Activated CD8-positive, alpha-beta T cell treated with anti-CD3 and anti-CD28 coated beads for 36 hours (primary cell): ENCODE results near the gene TSEN15. TPM values are rescaled to one million over a fixed set of nuclear protein-coding genes. Genes with fewer than 3 reads are reported as not detected.
"Not testable (repeated sequence)": the region's sequence is repeated elsewhere in the genome, so short reads cannot be mapped to it uniquely, and the experiment has no call there.

Experiments used
- ATAC-seq: fragments of 200-7000 bp; cut with Tn5 transposase; one replicate; pipeline ENCODE4 v1.10.0; 2021; ENCODE audit warnings: mild to moderate bottlenecking, moderate library complexity
- CTCF ChIA-PET: fragments of 350-600 bp; sonication (Branson Sonifier 250); formaldehyde crosslinking; loops from one replicate; lab custom pipeline; 2021; ENCODE audit warnings: antibody characterized with exemption; lab: Charles Lee
- POLR2A ChIA-PET: fragments of 350-600 bp; sonication (Branson Sonifier 250); formaldehyde crosslinking; loops from one replicate; lab custom pipeline; 2021; ENCODE audit warnings: antibody characterized with exemption; lab: Charles Lee
- DNase-seq: peaks from one replicate; pipeline ENCODE4 v3.0.0-alpha.2; 2020
- H3K27ac Mint-ChIP-seq: one replicate; pipeline ENCODE4 v1.8.0; 2021; ENCODE audit warnings: mild to moderate bottlenecking, mixed read lengths
- H3K27me3 Mint-ChIP-seq: one replicate; pipeline ENCODE4 v1.8.0; 2021; ENCODE audit warnings: mixed read lengths
- H3K36me3 Mint-ChIP-seq: one replicate; pipeline ENCODE4 v1.8.0; 2021; ENCODE audit warnings: low read depth, mixed read lengths
- H3K4me1 Mint-ChIP-seq: one replicate; pipeline ENCODE4 v1.8.0; 2021; ENCODE audit warnings: low read depth, mixed read lengths
- H3K4me3 Mint-ChIP-seq: one replicate; pipeline ENCODE4 v1.8.0; 2021; ENCODE audit warnings: mild to moderate bottlenecking, moderate library complexity, mixed read lengths
- H3K9me3 Mint-ChIP-seq: one replicate; pipeline ENCODE4 v1.8.0; 2021; ENCODE audit warnings: mixed read lengths
- intact Hi-C: fragments of 100-400 bp; cut with micrococcal nuclease; formaldehyde crosslinking; loops from one replicate; pipeline ENCODE4 v1.10.0; 2022
- total RNA-seq, 2 experiments: library from RNA; stranded (reverse); gene quantifications; one replicate each; pipeline ENCODE4 v1.2.3, GENCODE V29; 2021
- TF ChIP-seq, protein P1 (sequence below): fragments of 200-600 bp; IDR thresholded peaks from one replicate; pipeline ENCODE4 v1.8.0; 2022; ENCODE audit warnings: antibody characterized with exemption, mild to moderate bottlenecking

TSEN15 gene
- total RNA-seq, 2 experiments from 2014 or later = 48.2 to 49.1 TPM

GRCh38 chr1:184041731-184042130 is 9.8 kb upstream of the TSEN15 start:
- intact Hi-C loops = no loop called here
- TF ChIP-seq, protein P1, sequence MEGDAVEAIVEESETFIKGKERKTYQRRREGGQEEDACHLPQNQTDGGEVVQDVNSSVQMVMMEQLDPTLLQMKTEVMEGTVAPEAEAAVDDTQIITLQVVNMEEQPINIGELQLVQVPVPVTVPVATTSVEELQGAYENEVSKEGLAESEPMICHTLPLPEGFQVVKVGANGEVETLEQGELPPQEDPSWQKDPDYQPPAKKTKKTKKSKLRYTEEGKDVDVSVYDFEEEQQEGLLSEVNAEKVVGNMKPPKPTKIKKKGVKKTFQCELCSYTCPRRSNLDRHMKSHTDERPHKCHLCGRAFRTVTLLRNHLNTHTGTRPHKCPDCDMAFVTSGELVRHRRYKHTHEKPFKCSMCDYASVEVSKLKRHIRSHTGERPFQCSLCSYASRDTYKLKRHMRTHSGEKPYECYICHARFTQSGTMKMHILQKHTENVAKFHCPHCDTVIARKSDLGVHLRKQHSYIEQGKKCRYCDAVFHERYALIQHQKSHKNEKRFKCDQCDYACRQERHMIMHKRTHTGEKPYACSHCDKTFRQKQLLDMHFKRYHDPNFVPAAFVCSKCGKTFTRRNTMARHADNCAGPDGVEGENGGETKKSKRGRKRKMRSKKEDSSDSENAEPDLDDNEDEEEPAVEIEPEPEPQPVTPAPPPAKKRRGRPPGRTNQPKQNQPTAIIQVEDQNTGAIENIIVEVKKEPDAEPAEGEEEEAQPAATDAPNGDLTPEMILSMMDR = no peak
- ATAC-seq = no peak
- peaks cover 9% of the 10 kb centered on the region for H3K4me1 Mint-ChIP-seq
- CTCF ChIA-PET = no interaction called here
- no peaks in the 10 kb centered on the region for H3K36me3 Mint-ChIP-seq
- DNase-seq = no peak
- POLR2A ChIA-PET = interaction anchor here (0.7 to 1.9 kb wide), 2 partner anchors 9 to 121 kb away, joined by 3 to 8 read pairs; partner anchors contain the start of gene TSEN15
- H3K9me3 Mint-ChIP-seq = no peaks in the 10 kb centered on the region
- no peak overlapping the region for H3K4me3 Mint-ChIP-seq
- no peak overlapping the region for H3K27ac Mint-ChIP-seq
- peaks cover 41% of the 10 kb centered on the region for H3K27me3 Mint-ChIP-seq

DNA sequence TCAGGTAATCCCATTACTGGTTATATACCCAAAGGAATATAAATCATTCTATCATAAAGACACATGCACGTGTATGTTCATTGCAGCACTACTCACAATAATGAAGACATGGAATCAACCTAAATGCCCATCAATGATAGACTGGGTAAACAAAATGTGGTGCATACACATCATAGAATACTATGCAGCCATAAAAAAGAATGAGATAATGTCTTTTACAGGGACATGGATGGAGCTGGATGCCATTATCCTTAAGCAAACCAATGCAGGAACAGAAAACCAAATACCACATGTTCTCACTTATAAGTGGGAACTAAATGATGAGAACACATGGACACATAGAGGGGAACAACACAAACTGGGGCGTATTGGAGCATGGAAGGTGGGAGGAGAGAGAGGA is 8.2 kb upstream of the TSEN15 start:
- ChIA-PET CTCF (interaction anchor here (1.2 kb wide), 1 partner anchor 8 kb away, joined by 3 read pairs; the partner anchor contains the start of gene TSEN15), POLR2A (interaction anchor here (0.6 to 1.9 kb wide), 2 partner anchors 8 to 76 kb away, joined by 3 to 8 read pairs; partner anchors contain the start of gene TSEN15)
- H3K4me3 Mint-ChIP-seq, H3K4me1 Mint-ChIP-seq, H3K27ac Mint-ChIP-seq, ATAC-seq, H3K36me3 Mint-ChIP-seq, DNase-seq, intact Hi-C loops, H3K9me3 Mint-ChIP-seq: not testable (repeated sequence)
- peaks cover 37% of the 10 kb centered on the region for H3K27me3 Mint-ChIP-seq

- H3K9me3 Mint-ChIP-seq = no peaks in the 10 kb centered on the region
- intact Hi-C loops = no loop called here
- DNase-seq = no peak
- ATAC-seq = no peak
- TF ChIP-seq, protein P1 = no peak
- H3K4me1 Mint-ChIP-seq = no peaks in the 10 kb centered on the region
- no peak overlapping the region for H3K27ac Mint-ChIP-seq
- POLR2A ChIA-PET = no interaction called here
- no peaks in the 10 kb centered on the region for H3K36me3 Mint-ChIP-seq
- H3K27me3 Mint-ChIP-seq = peaks cover 30% of the 10 kb centered on the region
- CTCF ChIA-PET = no interaction called here
- H3K4me3 Mint-ChIP-seq = no peak overlapping the region
Observed at GRCh38 chr1:184044603-184045376, 6.7 kb upstream of the TSEN15 start.

DNA sequence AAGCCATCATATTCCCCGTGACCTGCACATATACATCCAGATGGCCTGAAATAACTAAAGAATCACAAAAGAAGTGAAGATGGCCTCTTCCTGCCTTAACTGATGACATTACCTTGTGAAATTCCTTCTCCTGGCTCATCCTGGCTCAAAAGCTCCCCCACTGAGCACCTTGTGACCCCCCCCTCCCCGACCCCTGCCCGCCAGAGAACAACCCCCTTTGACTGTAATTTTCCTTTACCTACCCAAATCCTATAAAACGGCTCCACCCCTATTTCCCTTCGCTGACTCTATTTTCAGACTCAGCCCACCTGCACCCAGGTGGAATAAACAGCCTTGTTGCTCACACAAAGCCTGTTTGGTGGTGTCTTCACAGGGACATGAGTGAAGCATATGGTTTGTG is 4.0 kb upstream of the TSEN15 start:
- Mint-ChIP-seq H3K27me3 (peaks cover 21% of the 10 kb centered on the region), H3K4me1 (peaks cover 14% of the 10 kb centered on the region)
- H3K27ac Mint-ChIP-seq, DNase-seq, ATAC-seq, POLR2A ChIA-PET, CTCF ChIA-PET, H3K9me3 Mint-ChIP-seq, intact Hi-C loops, H3K4me3 Mint-ChIP-seq, H3K36me3 Mint-ChIP-seq: not testable (repeated sequence)

DNA sequence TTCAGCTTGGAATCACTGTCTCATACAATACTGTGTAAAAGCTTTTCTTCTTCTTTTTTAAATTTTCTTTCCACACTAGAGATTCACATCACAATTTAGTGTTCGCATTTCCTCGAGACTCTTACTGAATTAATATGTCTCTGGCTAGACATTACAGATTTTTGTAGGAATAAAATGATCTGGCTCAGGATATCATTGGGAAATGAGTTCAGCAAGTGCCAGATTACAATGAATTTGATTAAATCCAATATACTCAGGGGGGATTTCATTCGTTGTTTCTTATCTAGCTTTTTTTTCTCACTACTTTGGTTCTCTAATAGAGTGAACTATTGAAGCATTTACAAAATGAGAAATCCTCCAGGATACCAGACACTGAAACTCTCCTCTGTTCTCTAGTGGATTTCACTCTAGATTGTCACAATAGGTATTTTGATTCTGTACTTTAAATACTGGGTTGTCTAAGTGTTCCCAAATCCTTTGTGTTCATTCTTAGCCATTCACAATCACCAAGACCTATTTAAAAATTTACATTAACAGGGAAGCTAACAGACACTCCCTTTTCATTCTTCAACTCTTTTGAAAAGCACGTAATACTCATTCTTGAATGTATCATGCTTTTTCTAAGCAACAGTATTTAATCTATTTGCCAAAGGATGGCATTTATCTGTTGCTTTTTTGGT is 2.8 kb upstream of the TSEN15 start:
- Mint-ChIP-seq H3K4me3 (no peak overlapping the region), H3K36me3 (peaks cover 6% of the 10 kb centered on the region), H3K4me1 (peaks cover 23% of the 10 kb centered on the region), H3K9me3 (peaks cover 3% of the 10 kb centered on the region), H3K27ac (no peak overlapping the region), H3K27me3 (peaks cover 11% of the 10 kb centered on the region)
- CTCF ChIA-PET = interaction anchor here (1.1 kb wide), 1 partner anchor 18 kb away, joined by 3 read pairs; no protein-coding TSS in a partner anchor
- intact Hi-C loops = no loop called here
- DNase-seq (no peak), ATAC-seq (no peak)
- TF ChIP-seq, protein P1 = no peak
- POLR2A ChIA-PET = interaction anchor here (0.7 kb wide), 1 partner anchor 94 kb away, joined by 3 read pairs; no protein-coding TSS in a partner anchor
